ENCODE measurements around the gene CCDC88A. TPM values are rescaled to one million over a fixed set of nuclear protein-coding genes. Genes with fewer than 3 reads are reported as not detected.
A peak's percentile ranks its signal among the peaks of the same experiment; 100 is the strongest.

Gene CCDC88A
- total and polyA plus RNA-seq, 12 donors: 18.5 to 101 (median 46.8) TPM

GRCh38 chr2:55364189-55365055 is 55.2 kb downstream of the CCDC88A start:
- Histone ChIP-seq H3K9me3 (replicated peaks in 1 of 3) (no peaks in the 10 kb centered on the region), H3K4me3 (no peak overlapping the region), H3K27me3 (no peaks in the 10 kb centered on the region), H3K36me3 (replicated peaks in 1 of 2) (no peaks in the 10 kb centered on the region), H3K27ac (no peak overlapping the region), H3K4me1 (replicated peaks in 1 of 2) (peaks cover 4 to 23% of the 10 kb centered on the region in 2 donors)
- no peak for TF ChIP-seq CTCF (IDR thresholded peaks at IDR 0.05)
- TF ChIP-seq POLR2A (IDR thresholded peaks at IDR 0.05): no peak
- peak; percentile 60 to 84 (median 80) for DNase-seq
- 68 to 72% (median 69%) methylated on average over 3 of the region's 3 CpGs for WGBS, 4 donors
- intact Hi-C loops (cut with DNase I): no loop called here

DNA sequence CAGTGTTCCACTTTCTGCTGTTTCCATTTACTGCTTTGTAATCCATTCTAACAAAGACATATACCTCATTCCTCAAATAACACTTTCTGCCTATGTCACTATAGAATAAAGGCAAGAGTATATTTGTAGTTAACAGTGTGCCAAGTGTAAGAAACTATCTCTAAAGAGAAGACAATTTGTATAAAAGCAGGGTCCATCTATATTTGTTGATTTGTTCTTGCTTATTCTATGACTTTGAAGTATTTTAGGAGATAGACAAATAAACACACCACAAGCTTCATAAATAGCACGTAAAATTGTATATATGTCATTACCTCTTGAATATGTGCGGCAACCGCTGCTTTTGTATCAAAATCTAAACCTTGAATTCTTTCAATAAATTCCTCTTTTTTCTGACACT is 56.0 kb downstream of the CCDC88A start:
- TF ChIP-seq POLR2A (IDR thresholded peaks at IDR 0.05): no peak
- TF ChIP-seq CTCF (IDR thresholded peaks at IDR 0.05): no peak
- 87 to 92% (median 90%) methylated on average over 3 of the region's 3 CpGs for whole genome bisulfite sequencing, 4 donors
- H3K27ac ChIP-seq: no peak overlapping the region
- H3K9me3 ChIP-seq (replicated peaks in 1 of 3): no peaks in the 10 kb centered on the region
- DNase-seq: no peak
- no peaks in the 10 kb centered on the region for H3K36me3 ChIP-seq (replicated peaks in 1 of 2)
- no peaks in the 10 kb centered on the region for H3K27me3 ChIP-seq
- H3K4me3 ChIP-seq: no peak overlapping the region
- H3K4me1 ChIP-seq (replicated peaks in 1 of 2): peaks cover 4 to 28% of the 10 kb centered on the region in 2 donors
- intact Hi-C loops (cut with DNase I): no loop called here

DNA sequence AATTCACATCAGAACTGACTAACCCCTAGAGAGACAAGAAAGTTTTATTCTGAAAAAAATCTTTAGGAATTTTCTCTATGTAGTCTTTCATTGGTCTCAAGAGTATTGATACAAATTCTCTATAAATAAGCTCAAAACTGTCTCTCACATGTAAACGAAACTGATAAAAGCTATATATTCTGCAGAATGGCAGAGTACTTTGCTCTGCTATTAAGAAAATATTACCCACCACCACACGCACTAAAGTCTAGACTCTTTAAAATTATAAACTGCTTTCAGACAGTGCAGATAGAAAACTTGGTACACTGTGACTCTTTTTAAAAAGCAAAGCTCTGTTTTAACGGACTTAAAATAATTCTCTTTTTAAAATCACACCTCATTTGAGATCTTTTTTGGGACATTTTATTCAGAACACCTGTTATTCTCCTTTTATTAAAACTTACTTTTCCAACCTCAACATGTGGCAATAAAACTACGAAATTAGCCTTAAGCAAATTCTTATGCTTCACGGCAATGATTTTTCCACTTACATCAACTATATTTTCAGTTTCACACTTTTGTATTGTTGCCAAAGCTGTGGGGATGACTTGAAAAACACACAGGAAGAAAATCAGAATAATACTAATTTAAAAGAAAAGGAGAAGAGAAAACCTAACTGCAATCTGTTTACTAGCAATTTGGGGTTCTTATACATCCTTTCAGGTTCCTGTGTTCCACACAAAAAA is 58.0 kb downstream of the CCDC88A start:
- TF ChIP-seq POLR2A (IDR thresholded peaks at IDR 0.05) (no peak), CTCF (IDR thresholded peaks at IDR 0.05) (no peak)
- H3K36me3 ChIP-seq (replicated peaks in 1 of 2): no peaks in the 10 kb centered on the region
- WGBS, 4 donors: 81 to 84% (median 82%) methylated on average over 5 of the region's 5 CpGs
- no peak overlapping the region for H3K27ac ChIP-seq
- H3K4me1 ChIP-seq (replicated peaks in 1 of 2): peaks cover 4 to 30% of the 10 kb centered on the region in 2 donors
- no peaks in the 10 kb centered on the region for H3K9me3 ChIP-seq (replicated peaks in 1 of 3)
- H3K27me3 ChIP-seq: no peaks in the 10 kb centered on the region
- DNase-seq: no peak
- intact Hi-C loops (cut with DNase I): no loop called here
- no peak overlapping the region for H3K4me3 ChIP-seq

DNA sequence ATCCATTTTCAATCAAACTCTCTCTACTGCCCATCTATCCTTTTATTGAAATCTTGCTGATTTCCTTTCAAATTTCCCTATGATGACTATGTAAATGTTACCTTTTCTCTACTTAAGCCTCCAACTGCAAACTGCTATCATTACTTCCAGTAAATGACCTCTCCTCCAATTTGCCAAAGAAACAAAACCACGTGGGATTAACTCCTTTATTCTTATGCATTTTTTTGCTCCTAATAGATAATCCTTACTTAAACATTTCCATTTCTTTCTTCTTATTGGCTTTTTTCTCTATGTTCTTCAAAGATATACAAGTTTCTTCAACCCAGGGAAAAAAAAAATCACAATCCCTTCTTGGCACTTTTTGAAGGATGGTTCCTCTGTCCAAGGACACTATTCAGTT is 61.2 kb downstream of the CCDC88A start:
- no peaks in the 10 kb centered on the region for H3K36me3 ChIP-seq (replicated peaks in 1 of 2)
- H3K27ac ChIP-seq: no peak overlapping the region
- H3K9me3 ChIP-seq (replicated peaks in 1 of 3): no peaks in the 10 kb centered on the region
- peaks cover 0 to 9% of the 10 kb centered on the region in 2 donors for H3K4me1 ChIP-seq (replicated peaks in 1 of 2)
- no peak for DNase-seq
- no peaks in the 10 kb centered on the region for H3K27me3 ChIP-seq
- no peak overlapping the region for H3K4me3 ChIP-seq
- intact Hi-C loops (cut with DNase I): no loop called here
- TF ChIP-seq CTCF (IDR thresholded peaks at IDR 0.05): no peak
- no peak for TF ChIP-seq POLR2A (IDR thresholded peaks at IDR 0.05)
- WGBS, 4 donors: 85 to 92% (median 86%) methylated on average over 1 of the region's 1 CpG

Measured in adrenal gland (tissue), 12 donors.